ENCODE results near the gene GMCL1.
"Not testable (repeated sequence)": the region's sequence is repeated elsewhere in the genome, so short reads cannot be mapped to it uniquely, and the experiment has no call there.

Gene GMCL1

DNA sequence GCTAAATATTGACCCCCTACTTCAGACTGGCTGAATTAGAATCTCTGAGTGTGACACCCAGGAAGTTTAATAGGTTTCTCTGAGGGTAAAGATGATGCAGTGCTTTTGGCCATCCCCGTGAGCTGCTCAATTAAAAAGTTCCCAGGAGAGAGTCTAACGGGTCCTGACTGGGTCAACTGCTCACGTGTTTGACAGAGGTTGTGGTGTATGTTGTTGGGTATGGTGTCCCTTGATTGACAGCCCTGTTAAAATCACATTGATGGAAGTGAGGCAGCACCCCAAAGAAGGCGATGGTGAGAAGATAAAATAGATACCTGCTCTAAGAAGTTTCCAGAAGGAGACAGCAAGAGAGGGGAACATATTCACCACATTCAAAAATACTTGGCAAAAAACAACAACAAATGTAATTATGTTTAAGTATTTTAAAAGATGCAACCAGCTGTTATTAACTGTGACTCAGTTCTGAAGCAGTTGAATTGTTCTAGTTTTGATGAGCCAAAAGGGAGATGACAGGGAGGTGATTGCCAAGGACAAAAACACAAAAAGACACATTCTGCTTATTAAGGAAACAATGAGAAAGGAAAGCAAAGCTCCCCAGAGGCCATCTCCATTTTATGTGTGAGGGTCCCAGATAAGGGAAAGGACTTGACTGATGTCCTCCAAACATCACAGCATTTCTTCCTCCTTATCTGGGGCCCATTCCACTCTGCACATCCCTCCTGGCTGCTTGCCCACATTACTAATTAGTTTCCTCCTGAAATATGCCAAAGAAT lies 11.5 kb upstream of the GMCL1 start:
- Histone ChIP-seq H3K27me3 (ENCODE audit: insufficient read depth, low read depth, severe bottlenecking) (no peaks in the 10 kb centered on the region), H3K4me3 (ENCODE audit: low read depth, low read length) (no peak overlapping the region), H3K36me3 (no peaks in the 10 kb centered on the region), H3K27ac (no peak overlapping the region), H3K9me3 (ENCODE audit: severe bottlenecking) (no peaks in the 10 kb centered on the region)
- TF ChIP-seq CTCF (IDR thresholded peaks at IDR 0.05; ENCODE audit: low read depth, low read length): no peak
- DNase-seq: no peak

DNA sequence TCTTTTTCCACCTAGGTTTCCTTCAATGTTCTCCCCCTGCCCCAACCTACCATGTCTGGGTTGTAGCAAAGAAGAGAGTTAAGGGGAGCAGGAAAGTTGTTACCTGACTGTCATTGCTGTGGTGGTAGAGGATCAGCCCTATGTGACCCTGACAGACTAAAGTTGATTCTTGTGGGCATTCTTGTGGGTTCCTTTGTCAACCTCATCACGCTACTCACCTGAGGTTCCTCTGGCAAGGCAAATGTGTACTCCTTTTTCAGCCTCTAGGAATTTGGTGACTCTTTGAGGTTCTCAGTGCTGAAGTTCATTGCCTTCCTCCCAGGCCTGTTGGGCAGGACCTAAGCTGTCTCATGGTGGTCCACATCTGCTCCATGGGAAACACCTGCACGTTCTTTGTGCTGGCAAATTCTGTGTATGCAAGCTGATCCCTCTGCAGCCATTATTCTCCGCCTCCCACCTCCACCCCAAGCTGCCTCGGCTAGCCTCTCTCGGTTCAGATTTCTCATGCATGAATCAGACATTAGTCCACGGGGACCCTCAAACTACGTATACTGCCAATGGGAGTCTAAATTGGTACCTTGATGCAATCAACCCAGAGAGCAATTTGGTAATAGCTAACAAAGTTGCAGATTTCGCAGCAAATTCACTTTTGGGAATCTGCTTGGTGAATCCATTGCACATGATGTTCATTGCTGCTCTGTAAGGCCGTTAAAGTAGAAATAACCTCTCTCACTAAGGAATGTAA lies 1.5 kb upstream of the GMCL1 start:
- H3K27ac ChIP-seq: no peak overlapping the region
- no peak for DNase-seq
- H3K9me3 ChIP-seq (ENCODE audit: severe bottlenecking): no peaks in the 10 kb centered on the region
- peaks cover 14% of the 10 kb centered on the region for H3K36me3 ChIP-seq
- no peaks in the 10 kb centered on the region for H3K27me3 ChIP-seq (ENCODE audit: insufficient read depth, low read depth, severe bottlenecking)
- no peak overlapping the region for H3K4me3 ChIP-seq (ENCODE audit: low read depth, low read length)
- no peak for TF ChIP-seq CTCF (IDR thresholded peaks at IDR 0.05; ENCODE audit: low read depth, low read length)

GRCh38 chr2:69828938-69829255 lies 563 bp upstream of the GMCL1 start:
- peaks cover 17% of the 10 kb centered on the region for H3K36me3 ChIP-seq
- no peak for DNase-seq
- H3K27ac ChIP-seq: peak overlapping the region; percentile 78
- no peaks in the 10 kb centered on the region for H3K9me3 ChIP-seq (ENCODE audit: severe bottlenecking)
- TF ChIP-seq CTCF (IDR thresholded peaks at IDR 0.05; ENCODE audit: low read depth, low read length): no peak
- peak overlapping the region; percentile 72 for H3K4me3 ChIP-seq (ENCODE audit: low read depth, low read length)
- no peaks in the 10 kb centered on the region for H3K27me3 ChIP-seq (ENCODE audit: insufficient read depth, low read depth, severe bottlenecking)

DNA sequence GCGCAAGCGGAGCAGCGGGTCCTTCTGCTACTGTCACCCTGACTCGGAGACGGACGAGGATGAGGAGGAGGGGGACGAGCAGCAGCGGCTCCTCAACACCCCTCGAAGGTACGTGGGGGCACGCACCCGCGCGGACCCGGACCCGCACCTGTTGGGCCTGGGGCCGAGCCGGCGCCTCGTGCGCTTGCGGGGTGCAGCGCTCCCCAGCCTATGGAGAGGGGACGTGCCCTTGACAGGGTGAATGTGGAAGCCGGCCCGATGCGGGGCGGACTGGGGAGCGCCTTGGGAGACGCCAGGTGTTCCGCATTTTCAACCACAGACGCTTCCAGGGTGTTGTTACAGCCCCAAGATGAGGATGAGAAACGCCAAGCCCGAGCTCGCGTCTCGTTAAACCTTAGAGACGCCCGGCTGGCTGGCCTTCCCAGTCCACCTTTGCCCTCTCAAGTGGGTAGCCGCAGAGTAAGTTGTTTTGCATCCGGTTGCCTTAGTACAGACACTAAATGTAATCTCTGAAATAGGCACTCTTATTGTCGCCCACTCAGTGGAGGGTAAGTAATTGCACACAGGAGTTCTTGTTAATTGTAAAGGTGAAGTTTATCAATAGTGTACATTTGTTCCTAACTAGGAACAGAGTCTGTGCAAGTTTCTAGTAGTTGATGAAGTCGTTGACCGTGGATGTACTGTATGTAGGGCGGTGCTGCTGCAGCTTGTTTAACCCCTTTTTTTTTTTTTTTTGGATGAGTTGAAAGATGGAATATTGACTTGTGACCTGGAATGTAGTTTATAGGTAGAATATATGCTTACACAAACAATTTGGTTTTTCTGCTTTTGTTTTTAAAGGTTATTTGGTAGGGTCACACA lies 815 bp downstream of the GMCL1 start:
- peak; percentile 41 for DNase-seq
- Histone ChIP-seq H3K27ac (peak overlapping the region; percentile 78), H3K9me3 (ENCODE audit: severe bottlenecking) (no peaks in the 10 kb centered on the region), H3K27me3 (ENCODE audit: insufficient read depth, low read depth, severe bottlenecking) (no peaks in the 10 kb centered on the region), H3K36me3 (peaks cover 22% of the 10 kb centered on the region), H3K4me3 (ENCODE audit: low read depth, low read length) (peak overlapping the region; percentile 72)
- TF ChIP-seq CTCF (IDR thresholded peaks at IDR 0.05; ENCODE audit: low read depth, low read length): no peak

DNA sequence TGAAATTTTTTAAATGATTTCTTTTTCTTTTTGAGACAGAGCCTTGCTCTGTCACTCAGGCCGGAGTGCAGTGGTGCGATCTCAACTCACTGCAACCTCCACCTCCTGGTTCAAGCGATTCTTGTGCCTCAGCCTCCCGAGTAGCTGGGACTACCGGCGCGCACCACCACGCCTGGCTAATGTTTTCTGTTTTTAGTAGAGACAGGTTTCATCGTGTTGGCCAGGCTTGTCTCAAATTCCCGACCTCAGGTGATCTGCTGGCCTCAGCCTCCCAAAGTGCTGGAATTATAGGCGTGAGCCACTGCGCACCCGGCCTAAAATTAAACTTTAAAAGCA lies 1.4 kb downstream of the GMCL1 start:
- not testable (repeated sequence) for DNase-seq; H3K27ac ChIP-seq; H3K9me3 ChIP-seq (ENCODE audit: severe bottlenecking); H3K27me3 ChIP-seq (ENCODE audit: insufficient read depth, low read depth, severe bottlenecking)
- H3K36me3 ChIP-seq: peaks cover 22% of the 10 kb centered on the region
- peak overlapping the region; percentile 72; the same call in 1 of the 2 replicates for H3K4me3 ChIP-seq (ENCODE audit: low read depth, low read length)

GRCh38 chr2:69831354-69831905 lies 2.0 kb downstream of the GMCL1 start:
- Histone ChIP-seq H3K27ac (no peak overlapping the region), H3K4me3 (ENCODE audit: low read depth, low read length) (no peak overlapping the region), H3K36me3 (peaks cover 22% of the 10 kb centered on the region), H3K27me3 (ENCODE audit: insufficient read depth, low read depth, severe bottlenecking) (no peaks in the 10 kb centered on the region), H3K9me3 (ENCODE audit: severe bottlenecking) (no peaks in the 10 kb centered on the region)
- TF ChIP-seq CTCF (IDR thresholded peaks at IDR 0.05; ENCODE audit: low read depth, low read length): no peak
- no peak for DNase-seq
